Endodermal cell (in vitro differentiated cells): ENCODE measurements around the gene LYL1. TPM values are rescaled to one million over a fixed set of nuclear protein-coding genes. Genes with fewer than 3 reads are reported as not detected.

Experiments
- DNase-seq: peaks from one replicate; pipeline ENCODE4 v3.0.0-alpha.2; 2017
- H3K27ac ChIP-seq: 2 replicates; pipeline ENCODE4 v1.5.1; 2013; ENCODE audit warnings: mild to moderate bottlenecking, low read depth, low read length, moderate library complexity
- H3K27me3 ChIP-seq: 2 replicates; pipeline ENCODE4 v1.6.1; 2013; ENCODE audit warnings: mild to moderate bottlenecking, low read length, moderate library complexity; ENCODE audit not compliant: insufficient read depth, control insufficient read depth, poor library complexity, severe bottlenecking
- H3K36me3 ChIP-seq: 2 replicates; pipeline ENCODE4 v1.7.0; 2013; ENCODE audit warnings: mild to moderate bottlenecking, low read length, moderate library complexity; ENCODE audit not compliant: control insufficient read depth, insufficient read depth
- H3K4me1 ChIP-seq: one replicate; pipeline ENCODE4 v1.7.0; 2013; ENCODE audit warnings: low read length; ENCODE audit not compliant: control insufficient read depth, insufficient read depth
- H3K4me3 ChIP-seq: 2 replicates; pipeline ENCODE4 v1.5.1; 2013; ENCODE audit warnings: mild to moderate bottlenecking, low read length, moderate library complexity
- H3K9ac ChIP-seq: 2 replicates; pipeline ENCODE4 v1.6.1; 2013; ENCODE audit warnings: mild to moderate bottlenecking, low read length, moderate library complexity; ENCODE audit not compliant: poor library complexity, severe bottlenecking; ENCODE audit errors: extremely low read depth
- H3K9me3 ChIP-seq: 2 replicates; pipeline ENCODE4 v1.6.1; 2013; ENCODE audit warnings: mild to moderate bottlenecking, low read length, moderate library complexity; ENCODE audit not compliant: control insufficient read depth
- H3K27ac Mint-ChIP-seq: 2 replicates; pipeline ENCODE4 v1.8.0; 2020; ENCODE audit warnings: mixed read lengths
- H3K27me3 Mint-ChIP-seq: 2 replicates; pipeline ENCODE4 v1.8.0; 2021; ENCODE audit warnings: mild to moderate bottlenecking, mixed read lengths; ENCODE audit not compliant: insufficient read depth
- H3K36me3 Mint-ChIP-seq: 2 replicates; pipeline ENCODE4 v1.8.0; 2020; ENCODE audit warnings: low read depth, mixed read lengths
- H3K4me1 Mint-ChIP-seq: 2 replicates; pipeline ENCODE4 v1.8.0; 2020; ENCODE audit warnings: mixed read lengths
- H3K4me3 Mint-ChIP-seq: 2 replicates; pipeline ENCODE4 v1.8.0; 2020; ENCODE audit warnings: mild to moderate bottlenecking, moderate library complexity, mixed read lengths
- H3K9me3 Mint-ChIP-seq: 2 replicates; pipeline ENCODE4 v1.8.0; 2020; ENCODE audit warnings: mild to moderate bottlenecking, mixed read lengths
- CTCF ChIP-seq: fragments of 200-600 bp; sonication (generic); conservative IDR thresholded peaks from 2 replicates; pipeline ENCODE4 v1.5.0; 2021; ENCODE audit warnings: antibody characterized with exemption, mild to moderate bottlenecking
- WGBS, 2 experiments: methylation state at CpG; one replicate each; pipeline versions ENCODE4 v1.1.5 to v1.1.7; 2013; ENCODE audit warnings: missing lambda C conversion rate in 2 of 2, mixed read lengths in 1 of 2; ENCODE audit not compliant: insufficient coverage in 1 of 2, insufficient read length in 1 of 2; 5-methylcytosine and 5-hydroxymethylcytosine counted together
- total RNA-seq, 2 donors: library from RNA; stranded (reverse); fragmentation: NEBNext Ultra II Directional in 1 of 2; extraction: Animal tissue kit (Norgen Biotek cat#: 25700) in 1 of 2; gene quantifications; 2 replicates in 1 of 2; 3 replicates in 1 of 2; pipeline ENCODE4 v1.2.1, GENCODE V29; 2021

Gene LYL1
- total RNA-seq, 2 donors from 2014 or later = 1.9 to 2.0 TPM

- H3K27ac ChIP-seq = no peak overlapping the region
- H3K27ac Mint-ChIP-seq = peak overlapping the region; percentile 64
- no peak overlapping the region for H3K4me3 Mint-ChIP-seq
- no peak overlapping the region for H3K9ac ChIP-seq
- 94 to 97% methylated on average over 5 to 6 of the region's 6 CpGs for WGBS, 2 experiments
- H3K4me1 Mint-ChIP-seq = peaks cover 4% of the 10 kb centered on the region
- H3K27me3 ChIP-seq = no peaks in the 10 kb centered on the region
- no peaks in the 10 kb centered on the region for H3K9me3 Mint-ChIP-seq
- no peak overlapping the region for H3K4me3 ChIP-seq
- H3K36me3 ChIP-seq = peaks cover 56% of the 10 kb centered on the region
- peaks cover 3% of the 10 kb centered on the region for H3K4me1 ChIP-seq
- no peak for DNase-seq
- no peaks in the 10 kb centered on the region for H3K27me3 Mint-ChIP-seq
- no peak for TF ChIP-seq CTCF
- H3K9me3 ChIP-seq = no peaks in the 10 kb centered on the region
- H3K36me3 Mint-ChIP-seq = peaks cover 42% of the 10 kb centered on the region
These were observed 25.3 kb upstream of the LYL1 start for GRCh38 chr19:13127811-13128575.

- Mint-ChIP-seq H3K9me3 (no peaks in the 10 kb centered on the region), H3K4me1 (peaks cover 12% of the 10 kb centered on the region), H3K4me3 (no peak overlapping the region), H3K27ac (no peak overlapping the region), H3K36me3 (peaks cover 41% of the 10 kb centered on the region), H3K27me3 (no peaks in the 10 kb centered on the region)
- no peak overlapping the region for H3K4me3 ChIP-seq
- no peak for DNase-seq
- peaks cover 55% of the 10 kb centered on the region for H3K36me3 ChIP-seq
- peaks cover 3% of the 10 kb centered on the region for H3K4me1 ChIP-seq
- H3K9ac ChIP-seq = no peak overlapping the region
- no peak for TF ChIP-seq CTCF
- no peak overlapping the region for H3K27ac ChIP-seq
- H3K27me3 ChIP-seq = no peaks in the 10 kb centered on the region
- WGBS, 2 experiments = 86 to 92% methylated on average over 1 to 6 of the region's 9 CpGs
- H3K9me3 ChIP-seq = no peaks in the 10 kb centered on the region
These were observed 24.4 kb upstream of the LYL1 start for GRCh38 chr19:13127051-13127450.

- 87 to 90% methylated on average over 16 to 20 of the region's 20 CpGs for WGBS, 2 experiments
- Histone ChIP-seq H3K9ac (no peak overlapping the region), H3K27me3 (no peaks in the 10 kb centered on the region), H3K4me1 (peaks cover 25% of the 10 kb centered on the region), H3K4me3 (no peak overlapping the region), H3K36me3 (peaks cover 57% of the 10 kb centered on the region), H3K9me3 (no peaks in the 10 kb centered on the region), H3K27ac (no peak overlapping the region)
- peaks cover 42% of the 10 kb centered on the region for H3K4me1 Mint-ChIP-seq
- H3K36me3 Mint-ChIP-seq = peaks cover 34% of the 10 kb centered on the region
- no peak for DNase-seq
- H3K27ac Mint-ChIP-seq = peak overlapping the region; percentile 89
- TF ChIP-seq CTCF = no peak
- H3K27me3 Mint-ChIP-seq = no peaks in the 10 kb centered on the region
- H3K4me3 Mint-ChIP-seq = no peak overlapping the region
- H3K9me3 Mint-ChIP-seq = no peaks in the 10 kb centered on the region
These were observed 20.6 kb upstream of the LYL1 start for GRCh38 chr19:13122980-13123957.
